H9 (cell line): ENCODE data around the gene SNRPF. TPM values are rescaled to one million over a fixed set of nuclear protein-coding genes. Genes with fewer than 3 reads are reported as not detected.

Experiments
- DNase-seq: peaks from one replicate; pipeline ENCODE4 v3.0.0-alpha.2; 2017
- H2AFZ ChIP-seq: one replicate; pipeline ENCODE4 v1.6.1; 2013; ENCODE audit warnings: mild to moderate bottlenecking, low read length, control low read depth, moderate library complexity
- H2AK5ac ChIP-seq: 2 replicates; pipeline ENCODE4 v1.6.1; 2013; ENCODE audit warnings: low read length, control low read depth, mixed read lengths; ENCODE audit not compliant: insufficient read length
- H2BK120ac ChIP-seq: one replicate; pipeline ENCODE4 v1.6.1; 2013; ENCODE audit warnings: low read depth, mild to moderate bottlenecking, low read length, control low read depth, inconsistent platforms; ENCODE audit not compliant: poor library complexity, severe bottlenecking
- H2BK12ac ChIP-seq: 2 replicates; pipeline ENCODE4 v1.6.1; 2013; ENCODE audit warnings: low read length, control low read depth, mixed read lengths, low read depth; ENCODE audit not compliant: insufficient read length
- H2BK15ac ChIP-seq: 2 replicates; pipeline ENCODE4 v1.6.1; 2013; ENCODE audit warnings: low read depth, low read length, control low read depth
- H2BK20ac ChIP-seq: one replicate; pipeline ENCODE4 v1.6.1; 2013; ENCODE audit warnings: low read depth, mild to moderate bottlenecking, low read length, control low read depth, inconsistent platforms; ENCODE audit not compliant: poor library complexity, severe bottlenecking
- H2BK5ac ChIP-seq: 2 replicates; pipeline ENCODE4 v1.6.1; 2013; ENCODE audit warnings: low read length, control low read depth, mixed read lengths; ENCODE audit not compliant: insufficient read length
- H3K14ac ChIP-seq: 2 replicates; pipeline ENCODE4 v1.6.1; 2013; ENCODE audit warnings: low read length, control low read depth; ENCODE audit not compliant: insufficient read depth
- H3K18ac ChIP-seq: 2 replicates; pipeline ENCODE4 v1.6.1; 2013; ENCODE audit warnings: low read depth, mild to moderate bottlenecking, mixed read lengths, low read length, control low read depth; ENCODE audit not compliant: insufficient read length
- H3K23ac ChIP-seq: 2 replicates; pipeline ENCODE4 v1.6.1; 2013; ENCODE audit warnings: low read length, control low read depth, mixed read lengths, low read depth; ENCODE audit not compliant: insufficient read length
- H3K23me2 ChIP-seq: 2 replicates; pipeline ENCODE4 v1.6.1; 2013; ENCODE audit warnings: low read depth, mild to moderate bottlenecking, mixed read lengths, low read length, control low read depth; ENCODE audit not compliant: insufficient read length, poor library complexity, severe bottlenecking
- H3K27ac ChIP-seq: 2 replicates; pipeline ENCODE4 v1.5.1; 2013; ENCODE audit warnings: low read length, control low read depth, mixed read lengths, low read depth; ENCODE audit not compliant: insufficient read length
- H3K27me3 ChIP-seq: 2 replicates; pipeline ENCODE4 v1.6.1; 2013; ENCODE audit warnings: low read length, control low read depth, inconsistent platforms; ENCODE audit not compliant: insufficient read depth
- H3K4ac ChIP-seq: 2 replicates; pipeline ENCODE4 v1.6.1; 2013; ENCODE audit warnings: low read depth, mild to moderate bottlenecking, control low read depth, inconsistent platforms, low read length, moderate library complexity
- H3K4me1 ChIP-seq: 2 replicates; pipeline ENCODE4 v1.6.1; 2013; ENCODE audit warnings: low read length, control low read depth, inconsistent platforms; ENCODE audit not compliant: insufficient read depth
- H3K4me2 ChIP-seq: 2 replicates; pipeline ENCODE4 v1.6.1; 2013; ENCODE audit warnings: low read length, control low read depth, mixed read lengths; ENCODE audit not compliant: insufficient read length, insufficient read depth
- H3K56ac ChIP-seq: 2 replicates; pipeline ENCODE4 v1.6.1; 2013; ENCODE audit warnings: low read depth, mild to moderate bottlenecking, mixed read lengths, low read length, control low read depth; ENCODE audit not compliant: insufficient read length
- H3K79me1 ChIP-seq: 2 replicates; pipeline ENCODE4 v1.6.1; 2013; ENCODE audit warnings: low read depth, mild to moderate bottlenecking, moderate library complexity, low read length, control low read depth, inconsistent platforms; ENCODE audit not compliant: insufficient read depth, poor library complexity, severe bottlenecking
- H3K79me2 ChIP-seq: 2 replicates; pipeline ENCODE4 v1.6.1; 2013; ENCODE audit warnings: low read length, control low read depth, inconsistent platforms; ENCODE audit not compliant: insufficient read depth
- H3K9ac ChIP-seq: 2 replicates; pipeline ENCODE4 v1.6.1; 2013; ENCODE audit warnings: low read length, control low read depth, mixed read lengths; ENCODE audit not compliant: insufficient read length; ENCODE audit errors: extremely low read depth
- H3K9me3 ChIP-seq: one replicate; pipeline ENCODE4 v1.6.1; 2013; ENCODE audit warnings: low read depth, low read length, inconsistent platforms; ENCODE audit not compliant: control insufficient read depth
- H3T11ph ChIP-seq: one replicate; pipeline ENCODE4 v1.6.1; 2013; ENCODE audit warnings: mild to moderate bottlenecking, low read length, control low read depth, inconsistent platforms
- H4K20me1 ChIP-seq: one replicate; pipeline ENCODE4 v1.6.1; 2013; ENCODE audit not compliant: control insufficient read depth, insufficient read length, insufficient read depth
- H4K5ac ChIP-seq: 2 replicates; pipeline ENCODE4 v1.6.1; 2013; ENCODE audit warnings: low read depth, mild to moderate bottlenecking, mixed read lengths, low read length, control low read depth; ENCODE audit not compliant: insufficient read length
- H4K8ac ChIP-seq: replicated peaks from 2 replicates; pipeline ENCODE4 v1.6.1; 2013; ENCODE audit warnings: low read length, control low read depth, mixed read lengths, low read depth; ENCODE audit not compliant: insufficient read length
- H4K91ac ChIP-seq: 2 replicates; pipeline ENCODE4 v1.6.1; 2013; ENCODE audit warnings: low read depth, mild to moderate bottlenecking, moderate library complexity, mixed read lengths, low read length, control low read depth; ENCODE audit not compliant: insufficient read length
- H3K27ac Mint-ChIP-seq, 3 experiments: 2 replicates in 2 of 3; 3 replicates in 1 of 3; pipeline ENCODE4 v1.8.0; 2020 to 2021; ENCODE audit warnings: mixed read lengths in 3 of 3, mild to moderate bottlenecking in 1 of 3, moderate library complexity in 1 of 3
- H3K27me3 Mint-ChIP-seq: 2 replicates; pipeline ENCODE4 v1.8.0; 2021; ENCODE audit warnings: low read depth, mild to moderate bottlenecking, moderate library complexity, mixed read lengths
- H3K36me3 Mint-ChIP-seq, 3 experiments: 2 replicates in 2 of 3; 3 replicates in 1 of 3; pipeline ENCODE4 v1.8.0; 2020 to 2021; ENCODE audit warnings: low read depth in 3 of 3, mixed read lengths in 3 of 3; ENCODE audit not compliant: insufficient read depth in 1 of 3
- H3K4me1 Mint-ChIP-seq, 2 experiments: 2 replicates each; pipeline ENCODE4 v1.8.0; 2020; ENCODE audit warnings: mixed read lengths in 2 of 2
- H3K4me3 Mint-ChIP-seq, 2 experiments: 2 replicates in 1 of 2; 3 replicates in 1 of 2; pipeline ENCODE4 v1.8.0; 2020 to 2021; ENCODE audit warnings: mild to moderate bottlenecking in 2 of 2, mixed read lengths in 2 of 2, moderate library complexity in 1 of 2
- H3K9me3 Mint-ChIP-seq, 2 experiments: 2 replicates in 1 of 2; 3 replicates in 1 of 2; pipeline ENCODE4 v1.8.0; 2020; ENCODE audit warnings: mild to moderate bottlenecking in 2 of 2, mixed read lengths in 2 of 2, moderate library complexity in 1 of 2
- CTCF ChIP-seq: fragments of 200-600 bp; sonication (generic); conservative IDR thresholded peaks from 3 replicates; pipeline ENCODE4 v1.8.0; 2021; ENCODE audit warnings: antibody characterized with exemption, mild to moderate bottlenecking
- WGBS: extraction: QIAGEN DNeasy Blood & Tissue Kit; methylation state at CpG from one replicate; pipeline ENCODE4 v1.1.7; 2013; ENCODE audit warnings: missing lambda C conversion rate, low lambda C conversion rate, mixed read lengths; ENCODE audit not compliant: insufficient read length; ENCODE audit errors: extremely low coverage; 5-methylcytosine and 5-hydroxymethylcytosine counted together
- total RNA-seq: library from RNA; stranded (reverse); gene quantifications from 2 replicates; pipeline ENCODE4 v1.2.1, GENCODE V29; 2021

Gene SNRPF
- total RNA-seq, 1 experiment from 2014 or later = 77.1 TPM

DNA sequence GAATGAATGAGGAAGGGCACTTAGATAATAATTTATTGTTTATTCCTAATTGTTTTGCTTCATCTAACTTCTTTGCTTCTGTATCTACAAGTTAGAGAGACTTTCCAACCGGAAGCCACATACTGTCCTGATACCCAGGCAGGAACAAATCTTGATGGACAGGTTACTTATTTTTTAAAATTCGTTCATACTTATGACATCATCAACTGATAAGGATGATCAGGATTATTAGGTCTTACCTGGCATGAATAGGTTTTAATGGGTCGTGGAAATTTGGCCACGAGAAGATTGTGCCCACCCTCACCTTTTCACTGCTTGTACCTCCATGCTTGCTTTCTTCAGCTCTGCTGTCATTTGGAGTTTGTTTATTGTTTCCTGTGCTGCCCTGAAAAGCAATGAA is 39.3 kb downstream of the SNRPF start:
- H3K9me3 Mint-ChIP-seq = peaks cover under 1 to 2% of the 10 kb centered on the region in 2 experiments; a peak in 4 of 5 replicates
- Histone ChIP-seq H2AFZ (no peak overlapping the region), H4K5ac (no peak overlapping the region), H4K91ac (no peak overlapping the region), H3K56ac (no peak overlapping the region), H3K9ac (no peak overlapping the region), H3K27me3 (no peaks in the 10 kb centered on the region), H3K79me1 (no peaks in the 10 kb centered on the region), H4K20me1 (no peaks in the 10 kb centered on the region), H3K4ac (no peak overlapping the region), H2BK20ac (no peak overlapping the region), H2BK5ac (no peak overlapping the region), H2BK15ac (no peak overlapping the region), H2BK120ac (no peak overlapping the region), H3K14ac (no peak overlapping the region), H2BK12ac (no peak overlapping the region), H3K4me2 (no peak overlapping the region), H3K18ac (no peak overlapping the region), H3K79me2 (no peaks in the 10 kb centered on the region), H4K8ac (no peak overlapping the region), H3K9me3 (no peaks in the 10 kb centered on the region), H3K27ac (no peak overlapping the region), H3K4me1 (no peaks in the 10 kb centered on the region), H2AK5ac (no peak overlapping the region), H3K23me2 (no peaks in the 10 kb centered on the region), H3T11ph (no peak overlapping the region), H3K23ac (no peak overlapping the region)
- DNase-seq = no peak
- no peak for TF ChIP-seq CTCF
- peaks cover 0 to 2% (median 0%) of the 10 kb centered on the region in 3 experiments; a peak in 3 of 7 replicates for H3K36me3 Mint-ChIP-seq
- no peak overlapping the region for H3K27ac Mint-ChIP-seq
- no peaks in the 10 kb centered on the region for H3K27me3 Mint-ChIP-seq
- H3K4me3 Mint-ChIP-seq = no peak overlapping the region
- no peaks in the 10 kb centered on the region for H3K4me1 Mint-ChIP-seq
- WGBS = no CpG with 5 or more reads among the region's 4 CpGs
